Activated CD4-positive, alpha-beta T cell treated with anti-CD3 and anti-CD28 coated beads, Interleukin-2, amount 50 U/mL, for 4 hours (primary cell): ENCODE data around the gene ITPR1.

Source experiments
- DNase-seq, 2 experiments: peaks; one replicate each; pipeline ENCODE4 v3.0.0-alpha.2; 2020

The ITPR1 gene

GRCh38 chr3:4837374-4837930 is 344.3 kb downstream of the ITPR1 start:
- no peak for DNase-seq

GRCh38 chr3:4838621-4839022 is 345.5 kb downstream of the ITPR1 start:
- DNase-seq, result no peak

GRCh38 chr3:4839278-4839677 is 346.1 kb downstream of the ITPR1 start:
- DNase-seq, result no peak

GRCh38 chr3:4841225-4841624 is 348.1 kb downstream of the ITPR1 start:
- DNase-seq, result no peak

GRCh38 chr3:4841776-4842440 is 348.8 kb downstream of the ITPR1 start:
- no peak for DNase-seq

GRCh38 chr3:4843619-4844018 is 350.5 kb downstream of the ITPR1 start:
- no peak for DNase-seq

GRCh38 chr3:4845882-4846281 is 352.7 kb downstream of the ITPR1 start:
- DNase-seq, result no peak

- DNase-seq, result no peak
These were observed 353.4 kb downstream of the ITPR1 start for GRCh38 chr3:4846543-4846942.

GRCh38 chr3:4848176-4848825 is 355.2 kb downstream of the ITPR1 start:
- DNase-seq, result no peak

- no peak for DNase-seq
These were observed 356.0 kb downstream of the ITPR1 start for GRCh38 chr3:4849136-4849535.

GRCh38 chr3:4849739-4850138 is 356.6 kb downstream of the ITPR1 start:
- no peak for DNase-seq

GRCh38 chr3:4850211-4850927 is 357.2 kb downstream of the ITPR1 start:
- no peak for DNase-seq

GRCh38 chr3:4850928-4851265 is 357.7 kb downstream of the ITPR1 start:
- DNase-seq, result no peak

- DNase-seq, result no peak
These were observed 359.9 kb downstream of the ITPR1 start for GRCh38 chr3:4852780-4853748.

- no peak for DNase-seq
These were observed 360.6 kb downstream of the ITPR1 start for GRCh38 chr3:4853749-4854140.

GRCh38 chr3:4855676-4856075 is 362.5 kb downstream of the ITPR1 start:
- no peak for DNase-seq

GRCh38 chr3:4856136-4856535 is 363.0 kb downstream of the ITPR1 start:
- no peak for DNase-seq

GRCh38 chr3:4856564-4856963 is 363.4 kb downstream of the ITPR1 start:
- no peak for DNase-seq

- no peak for DNase-seq
These were observed 363.8 kb downstream of the ITPR1 start for GRCh38 chr3:4856986-4857385.

GRCh38 chr3:4859788-4860187 is 366.6 kb downstream of the ITPR1 start:
- no peak for DNase-seq

GRCh38 chr3:4862973-4863372 is 369.8 kb downstream of the ITPR1 start:
- DNase-seq, result no peak

GRCh38 chr3:4864503-4864902 is 371.4 kb downstream of the ITPR1 start:
- DNase-seq, result no peak

- no peak for DNase-seq
These were observed 372.6 kb downstream of the ITPR1 start for GRCh38 chr3:4865714-4866113.
